H1 (cell line): ENCODE measurements around the gene HS3ST3B1. TPM values are rescaled to one million over a fixed set of nuclear protein-coding genes. Genes with fewer than 3 reads are reported as not detected.

ENCODE experiments used
- PHF8 ChIP-seq: fragments of 200-600 bp; sonication (generic); conservative IDR thresholded peaks from 2 replicates; pipeline ENCODE4 v1.7.1; 2012; ENCODE audit warnings: low read depth, mild to moderate bottlenecking, inconsistent platforms, low read length, moderate library complexity
- SAP30 ChIP-seq: fragments of 300-600 bp; sonication (generic); IDR thresholded peaks from 2 replicates; pipeline ENCODE4 v1.7.1; 2012; ENCODE audit warnings: low read length, moderate library complexity, mild to moderate bottlenecking, inconsistent platforms; ENCODE audit not compliant: insufficient read depth, insufficient replicate concordance
- polyA plus RNA-seq, 7 experiments: library from polyadenylated mRNA; depleted of rRNA in 3 of 7; stranded (reverse) in 5 of 7; unstranded in 2 of 7; fragments of >200 nt in 5 of 7; fragments of 200-250 nt in 2 of 7; gene quantifications; 1 replicate in 5 of 7; 2 replicates in 1 of 7; 4 replicates in 1 of 7; pipeline versions ENCODE4 v1.2.1 to v1.2.3, GENCODE V29; 2011 to 2013; ENCODE audit warnings: missing spikeins in 2 of 7, mixed read lengths in 2 of 7
- total RNA-seq: library from RNA; stranded (reverse); fragmentation: NEBNext Ultra II Directional; extraction: Animal tissue kit (Norgen Biotek cat#: 25700); gene quantifications from 2 replicates; pipeline ENCODE4 v1.2.1, GENCODE V29; 2021

HS3ST3B1 gene
- total and polyA plus RNA-seq, 2 of the 8 experiments (the other 6 are each of a cell fraction or from before 2014, with no cell fraction given), result 4.7 to 14.4 TPM

DNA sequence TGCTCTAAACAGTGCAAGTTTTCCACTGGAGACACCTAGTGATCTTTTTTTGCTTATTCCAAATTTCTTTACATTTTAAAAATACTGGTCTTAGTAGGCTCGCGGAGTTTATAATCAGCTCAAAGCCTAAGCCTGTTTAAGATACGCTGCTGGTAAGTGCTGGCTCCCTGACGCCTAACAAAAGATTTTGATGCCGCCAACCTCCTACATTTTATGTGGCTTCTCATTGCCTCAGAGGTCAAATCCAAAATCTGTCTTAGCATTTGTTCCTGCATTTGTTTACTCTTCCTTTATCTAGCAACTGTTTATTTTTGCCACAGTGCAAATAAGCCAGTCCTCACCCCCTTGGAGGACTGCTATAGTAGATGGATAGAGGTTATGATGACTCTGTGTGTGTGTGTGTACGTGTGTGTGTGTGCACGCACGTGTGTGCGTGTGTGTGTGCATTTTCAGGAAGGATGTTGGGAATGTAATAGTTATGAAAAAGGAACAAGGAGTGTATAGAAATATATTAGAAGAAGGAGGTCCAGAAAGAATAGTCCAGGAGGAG is 24.8 kb downstream of the HS3ST3B1 start (continued):
- TF ChIP-seq PHF8, result no peak
- TF ChIP-seq SAP30, result no peak
